Fibroblast of villous mesenchyme (primary cell): ENCODE measurements around the gene LSM4. TPM values are rescaled to one million over a fixed set of nuclear protein-coding genes. Genes with fewer than 3 reads are reported as not detected.

Source experiments
- DNase-seq: peaks from one replicate; pipeline ENCODE4 v3.0.0-alpha.2; 2010; ENCODE audit warnings: low read depth
- H3K4me3 ChIP-seq: 2 replicates; pipeline ENCODE4 v1.5.1; 2011; ENCODE audit warnings: low read depth, mild to moderate bottlenecking, low read length
- CTCF ChIP-seq: IDR thresholded peaks from 2 replicates; pipeline ENCODE4 v1.5.1; 2012; ENCODE audit warnings: low read depth, mild to moderate bottlenecking, low read length; ENCODE audit not compliant: insufficient read depth
- total RNA-seq: library from RNA; depleted of rRNA; stranded (reverse); fragments of >200 nt; gene quantifications from 2 replicates; pipeline ENCODE4 v1.2.3, GENCODE V29; 2012

The LSM4 gene
- total RNA-seq, 1 donor: 131 TPM

- no peak overlapping the region for H3K4me3 ChIP-seq
- peak; percentile 7 for TF ChIP-seq CTCF
- no peak for DNase-seq
Observed at GRCh38 chr19:18307271-18307681, 15.6 kb downstream of the LSM4 start.

DNA sequence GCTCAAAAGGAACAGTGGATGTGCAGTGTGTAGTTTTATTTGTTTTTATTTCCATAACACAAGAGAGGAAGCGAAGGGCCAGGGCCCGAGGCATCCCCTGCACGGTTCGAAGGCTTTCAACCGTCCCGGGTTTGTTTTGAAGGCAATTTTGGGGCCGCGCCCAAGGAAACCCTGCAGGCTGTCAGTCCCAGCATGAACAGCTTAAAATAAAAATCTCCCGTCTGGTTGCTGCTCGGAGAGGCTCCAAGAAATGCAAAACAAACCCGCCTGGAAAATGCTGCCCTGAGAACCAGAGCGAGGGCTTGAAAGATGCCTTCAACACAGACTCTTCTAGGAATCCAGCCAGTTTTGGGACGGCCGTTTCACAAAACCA, 16.0 kb downstream of the LSM4 start:
- DNase-seq: peak; percentile 63
- H3K4me3 ChIP-seq: no peak overlapping the region

DNA sequence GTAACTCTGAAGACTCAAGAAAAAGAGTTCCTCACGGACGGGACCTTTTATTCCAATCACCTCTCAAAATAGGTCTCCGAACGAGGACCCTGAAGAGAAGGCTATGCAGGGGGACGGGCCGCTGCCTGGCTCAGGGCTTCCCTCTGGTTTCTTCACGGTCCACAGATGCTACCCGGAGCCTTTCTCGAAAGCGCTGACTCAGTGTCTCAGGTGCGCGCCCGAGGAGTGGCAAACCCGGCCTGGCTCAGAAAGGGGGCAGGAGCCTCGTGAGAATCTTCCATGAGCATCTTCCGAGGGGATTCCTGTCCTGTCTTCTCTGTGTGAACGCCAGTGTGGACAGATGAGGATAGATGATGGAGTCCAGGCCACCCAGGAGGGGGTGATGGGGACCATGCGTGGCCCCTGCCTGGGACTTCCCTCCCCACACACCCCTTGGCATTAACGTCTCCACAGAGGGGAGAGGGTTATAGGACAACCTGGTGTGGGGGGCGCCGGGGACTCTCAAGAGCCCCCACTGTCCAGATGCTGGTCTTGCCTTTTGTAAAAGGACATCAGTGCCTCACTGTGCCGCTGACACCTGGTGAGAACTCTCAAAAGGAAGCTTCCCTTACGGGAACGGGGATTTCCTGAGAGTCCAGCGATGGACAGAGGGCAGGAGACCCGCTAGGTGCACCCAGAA, 16.5 kb downstream of the LSM4 start:
- TF ChIP-seq CTCF: no peak
- no peak for DNase-seq

More for the DNA sequence above, 16.0 kb downstream of the LSM4 start:
- no peak for TF ChIP-seq CTCF

GRCh38 chr19:18304458-18305310, 18.2 kb downstream of the LSM4 start:
- peak; percentile 95 for DNase-seq
- no peak for TF ChIP-seq CTCF
- peak overlapping the region; percentile 35 for H3K4me3 ChIP-seq

More for the DNA sequence above, 16.5 kb downstream of the LSM4 start:
- no peak overlapping the region for H3K4me3 ChIP-seq

DNA sequence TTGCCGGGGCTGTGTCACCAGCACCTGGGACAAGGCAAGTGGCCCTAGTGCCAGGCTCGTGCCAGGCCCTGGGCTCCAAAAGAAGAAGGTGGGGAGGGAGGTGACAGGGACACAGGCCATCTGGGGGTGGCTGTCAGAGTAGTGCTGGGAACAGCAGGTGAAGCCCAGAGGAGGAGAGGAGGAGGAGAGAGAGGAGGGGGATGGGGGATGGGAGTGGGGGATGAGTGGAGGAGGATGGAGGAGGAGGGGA, 18.7 kb downstream of the LSM4 start:
- H3K4me3 ChIP-seq: peak overlapping the region; percentile 35
- TF ChIP-seq CTCF: no peak
- no peak for DNase-seq

GRCh38 chr19:18301718-18302111, 21.2 kb downstream of the LSM4 start:
- TF ChIP-seq CTCF: no peak
- no peak for DNase-seq
- H3K4me3 ChIP-seq: no peak overlapping the region
